HL-60 (cell line): ENCODE measurements around the gene ENPP6.

Experiments used
- DNase-seq, 2 experiments: peaks; one replicate each; pipeline ENCODE4 v3.0.0-alpha.2; 2010 to 2020; ENCODE audit warnings: low read depth in 1 of 2, low spot score in 1 of 2
- H3K27ac ChIP-seq: fragments of 250-450 bp; sonication (Bioruptor Pico); replicated peaks from 2 replicates; pipeline ENCODE4 v1.5.1; 2020; ENCODE audit warnings: mild to moderate bottlenecking, moderate library complexity
- H3K27me3 ChIP-seq: fragments of 250-450 bp; sonication (Bioruptor Pico); 2 replicates; pipeline ENCODE4 v1.5.1; 2021; ENCODE audit warnings: mild to moderate bottlenecking, moderate library complexity; ENCODE audit not compliant: insufficient read depth, poor library complexity, severe bottlenecking
- H3K4me3 ChIP-seq: replicated peaks from 2 replicates; pipeline ENCODE4 v1.5.1; 2011; ENCODE audit warnings: mild to moderate bottlenecking, control low read depth, low read length; ENCODE audit not compliant: insufficient read depth
- CTCF ChIP-seq: IDR thresholded peaks from one replicate; pipeline ENCODE4 v1.5.1; 2011; ENCODE audit warnings: low read length, control low read depth, inconsistent platforms; ENCODE audit not compliant: insufficient read depth
- GABPA ChIP-seq: IDR thresholded peaks from 2 replicates; pipeline ENCODE4 v1.6.1; 2012; ENCODE audit warnings: low read depth
- POLR2AphosphoS5 ChIP-seq: IDR thresholded peaks from 2 replicates; pipeline ENCODE4 v1.6.1; 2012; ENCODE audit warnings: low read depth
- REST ChIP-seq: IDR thresholded peaks from 2 replicates; pipeline ENCODE4 v1.6.1; 2012; ENCODE audit warnings: low read depth; ENCODE audit not compliant: insufficient replicate concordance
- SPI1 ChIP-seq: IDR thresholded peaks from 2 replicates; pipeline ENCODE4 v1.6.1; 2012; ENCODE audit warnings: low read depth, mild to moderate bottlenecking, borderline replicate concordance

The ENPP6 gene

GRCh38 chr4:184189966-184190365 is 27.7 kb downstream of the ENPP6 start:
- no peak overlapping the region for H3K27ac ChIP-seq
- H3K27me3 ChIP-seq, result no peaks in the 10 kb centered on the region
- DNase-seq, result no peak
- no peak for TF ChIP-seq POLR2AphosphoS5
- no peak for TF ChIP-seq CTCF
- TF ChIP-seq REST, result no peak
- TF ChIP-seq GABPA, result no peak
- TF ChIP-seq SPI1, result no peak
- H3K4me3 ChIP-seq, result no peak overlapping the region

GRCh38 chr4:184188443-184189400 is 29.0 kb downstream of the ENPP6 start:
- Histone ChIP-seq H3K27me3 (no peaks in the 10 kb centered on the region), H3K4me3 (no peak overlapping the region), H3K27ac (no peak overlapping the region)
- TF ChIP-seq POLR2AphosphoS5 (no peak), SPI1 (no peak), GABPA (no peak), CTCF (no peak), REST (no peak)
- DNase-seq, result no peak

GRCh38 chr4:184177271-184177670 is 40.4 kb downstream of the ENPP6 start:
- no peaks in the 10 kb centered on the region for H3K27me3 ChIP-seq
- DNase-seq, result no peak

More at GRCh38 chr4:184177271-184177670, 40.4 kb downstream of the ENPP6 start:
- H3K4me3 ChIP-seq, result no peak overlapping the region
- H3K27ac ChIP-seq, result no peak overlapping the region
- TF ChIP-seq CTCF (no peak), POLR2AphosphoS5 (no peak), GABPA (no peak), REST (no peak), SPI1 (no peak)
